ENCODE data around the gene TMEM247. TPM values are rescaled to one million over a fixed set of nuclear protein-coding genes. Genes with fewer than 3 reads are reported as not detected.

Gene TMEM247
- total and polyA plus RNA-seq, 2 donors (not counting 1 experiment from before 2014, with no cell fraction given), result not detected

DNA sequence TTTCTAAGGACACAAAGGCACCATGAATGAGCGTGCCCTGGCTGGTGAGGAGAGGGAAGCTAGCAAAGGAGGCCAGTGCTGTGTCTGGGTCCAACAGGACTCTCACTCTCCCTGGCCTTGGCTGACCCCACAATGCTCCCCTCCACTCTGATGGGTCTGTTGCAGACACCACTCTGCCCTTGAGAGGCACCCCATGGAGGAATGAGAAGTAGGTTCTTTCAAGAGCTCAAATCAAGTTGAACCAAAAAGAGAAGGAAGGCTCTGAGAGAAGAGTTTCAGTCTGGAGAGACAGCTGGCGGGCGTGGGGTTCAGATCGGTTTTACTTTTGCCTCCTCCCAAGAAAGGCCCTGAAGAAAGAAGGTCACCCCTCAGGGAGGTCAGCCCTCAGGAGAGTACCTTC is 18.4 kb downstream of the TMEM247 start:
- no peaks in the 10 kb centered on the region for H3K79me2 ChIP-seq (ENCODE audit: control insufficient read depth, insufficient read depth, low read length)
- H3K4me2 ChIP-seq (ENCODE audit: extremely low read depth, insufficient read depth, low read length), result no peak overlapping the region
- no peaks in the 10 kb centered on the region for H3K36me3 ChIP-seq (ENCODE audit: control insufficient read depth, insufficient read depth, low read length)
- TF ChIP-seq, protein P1, sequence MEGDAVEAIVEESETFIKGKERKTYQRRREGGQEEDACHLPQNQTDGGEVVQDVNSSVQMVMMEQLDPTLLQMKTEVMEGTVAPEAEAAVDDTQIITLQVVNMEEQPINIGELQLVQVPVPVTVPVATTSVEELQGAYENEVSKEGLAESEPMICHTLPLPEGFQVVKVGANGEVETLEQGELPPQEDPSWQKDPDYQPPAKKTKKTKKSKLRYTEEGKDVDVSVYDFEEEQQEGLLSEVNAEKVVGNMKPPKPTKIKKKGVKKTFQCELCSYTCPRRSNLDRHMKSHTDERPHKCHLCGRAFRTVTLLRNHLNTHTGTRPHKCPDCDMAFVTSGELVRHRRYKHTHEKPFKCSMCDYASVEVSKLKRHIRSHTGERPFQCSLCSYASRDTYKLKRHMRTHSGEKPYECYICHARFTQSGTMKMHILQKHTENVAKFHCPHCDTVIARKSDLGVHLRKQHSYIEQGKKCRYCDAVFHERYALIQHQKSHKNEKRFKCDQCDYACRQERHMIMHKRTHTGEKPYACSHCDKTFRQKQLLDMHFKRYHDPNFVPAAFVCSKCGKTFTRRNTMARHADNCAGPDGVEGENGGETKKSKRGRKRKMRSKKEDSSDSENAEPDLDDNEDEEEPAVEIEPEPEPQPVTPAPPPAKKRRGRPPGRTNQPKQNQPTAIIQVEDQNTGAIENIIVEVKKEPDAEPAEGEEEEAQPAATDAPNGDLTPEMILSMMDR (conservative IDR thresholded peaks at IDR 0.05 in 1 of 2, IDR thresholded peaks at IDR 0.05 in 1 of 2; ENCODE audit: low read depth in 1 of 2, low read length in 2 of 2), result no peak
- TF ChIP-seq EZH2 (IDR thresholded peaks at IDR 0.05; ENCODE audit: low read length, missing control alignments), result no peak
- no peak overlapping the region for H3K9ac ChIP-seq (ENCODE audit: insufficient read depth, low read length)
- no peak overlapping the region for H3K4me3 ChIP-seq (replicated peaks in 1 of 4; ENCODE audit: control extremely low read depth in 1 of 4, insufficient read depth in 1 of 4, low read depth in 3 of 4, low read length in 4 of 4)
- H3K27me3 ChIP-seq (ENCODE audit: control insufficient read depth, insufficient read depth, low read length), result no peaks in the 10 kb centered on the region
- no peaks in the 10 kb centered on the region for H4K20me1 ChIP-seq (ENCODE audit: control insufficient read depth, extremely low read depth, insufficient read depth, low read length)
- H3K27ac ChIP-seq (ENCODE audit: insufficient read depth, low read length), result no peak overlapping the region
- no peak for DNase-seq (ENCODE audit: low read depth in 2 of 2)
- H2AFZ ChIP-seq (ENCODE audit: low read length), result no peak overlapping the region
- H3K9me3 ChIP-seq (ENCODE audit: control insufficient read depth, insufficient read depth, low read depth, low read length), result no peaks in the 10 kb centered on the region
- H3K4me1 ChIP-seq (ENCODE audit: control insufficient read depth, extremely low read depth, insufficient read depth, low read length), result peaks cover 10% of the 10 kb centered on the region

DNA sequence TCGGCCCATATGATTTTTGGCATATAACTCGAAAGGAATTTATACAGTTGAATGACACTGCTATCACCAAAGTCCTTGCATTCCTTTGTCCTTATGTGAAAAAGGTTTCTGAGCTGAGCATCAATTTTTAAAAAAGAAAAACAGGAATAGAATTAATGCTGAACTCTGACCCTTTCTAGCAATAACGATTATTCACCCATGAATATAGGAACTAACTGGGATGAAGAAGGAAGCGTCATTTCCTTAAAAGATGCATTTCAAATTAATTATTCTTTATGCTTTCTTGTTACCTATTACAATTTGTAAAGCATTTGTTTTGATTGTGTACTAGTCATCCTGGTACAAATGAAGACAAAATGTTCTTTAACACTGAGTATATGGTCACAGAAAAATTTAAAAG is 19.3 kb downstream of the TMEM247 start:
- Histone ChIP-seq H2AFZ (ENCODE audit: low read length) (no peak overlapping the region), H3K27ac (ENCODE audit: insufficient read depth, low read length) (no peak overlapping the region), H4K20me1 (ENCODE audit: control insufficient read depth, extremely low read depth, insufficient read depth, low read length) (no peaks in the 10 kb centered on the region), H3K27me3 (ENCODE audit: control insufficient read depth, insufficient read depth, low read length) (no peaks in the 10 kb centered on the region), H3K79me2 (ENCODE audit: control insufficient read depth, insufficient read depth, low read length) (no peaks in the 10 kb centered on the region), H3K4me1 (ENCODE audit: control insufficient read depth, extremely low read depth, insufficient read depth, low read length) (peaks cover 5% of the 10 kb centered on the region), H3K4me2 (ENCODE audit: extremely low read depth, insufficient read depth, low read length) (no peak overlapping the region), H3K36me3 (ENCODE audit: control insufficient read depth, insufficient read depth, low read length) (no peaks in the 10 kb centered on the region), H3K9ac (ENCODE audit: insufficient read depth, low read length) (no peak overlapping the region), H3K9me3 (ENCODE audit: control insufficient read depth, insufficient read depth, low read depth, low read length) (no peaks in the 10 kb centered on the region), H3K4me3 (replicated peaks in 1 of 4; ENCODE audit: control extremely low read depth in 1 of 4, insufficient read depth in 1 of 4, low read depth in 3 of 4, low read length in 4 of 4) (no peak overlapping the region)
- TF ChIP-seq EZH2 (IDR thresholded peaks at IDR 0.05; ENCODE audit: low read length, missing control alignments), result no peak
- TF ChIP-seq, protein P1 (conservative IDR thresholded peaks at IDR 0.05 in 1 of 2, IDR thresholded peaks at IDR 0.05 in 1 of 2; ENCODE audit: low read depth in 1 of 2, low read length in 2 of 2), result no peak
- DNase-seq (ENCODE audit: low read depth in 2 of 2), result no peak

DNA sequence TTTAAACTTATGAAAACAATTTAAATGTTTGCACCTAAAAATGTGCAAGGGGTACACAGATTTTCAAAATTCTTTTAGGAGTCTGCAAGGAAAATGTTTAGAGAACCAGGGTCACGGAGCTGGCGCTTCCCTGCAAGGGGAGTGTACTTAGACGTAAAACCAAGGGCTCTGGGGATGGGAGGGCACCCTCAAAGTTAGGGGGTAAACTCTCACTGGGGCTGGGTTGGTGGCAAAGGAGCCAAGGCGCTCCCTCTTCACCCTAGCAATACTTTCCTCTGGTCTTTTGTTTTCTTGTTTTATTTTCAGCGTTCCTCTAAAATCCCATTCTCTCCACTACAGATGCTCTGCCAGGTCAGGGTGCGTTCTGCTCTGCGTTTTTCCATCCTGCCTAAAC is 20.0 kb downstream of the TMEM247 start:
- no peaks in the 10 kb centered on the region for H3K9me3 ChIP-seq (ENCODE audit: control insufficient read depth, insufficient read depth, low read depth, low read length)
- H3K27ac ChIP-seq (ENCODE audit: insufficient read depth, low read length), result peak overlapping the region; percentile 78
- H3K27me3 ChIP-seq (ENCODE audit: control insufficient read depth, insufficient read depth, low read length), result no peaks in the 10 kb centered on the region
- peak overlapping the region; percentile 58 to 81 (median 59) for H3K4me3 ChIP-seq (replicated peaks in 1 of 4; ENCODE audit: control extremely low read depth in 1 of 4, insufficient read depth in 1 of 4, low read depth in 3 of 4, low read length in 4 of 4)
- H3K36me3 ChIP-seq (ENCODE audit: control insufficient read depth, insufficient read depth, low read length), result no peaks in the 10 kb centered on the region
- TF ChIP-seq, protein P1 (conservative IDR thresholded peaks at IDR 0.05 in 1 of 2, IDR thresholded peaks at IDR 0.05 in 1 of 2; ENCODE audit: low read depth in 1 of 2, low read length in 2 of 2), result no peak
- no peak for TF ChIP-seq EZH2 (IDR thresholded peaks at IDR 0.05; ENCODE audit: low read length, missing control alignments)
- no peaks in the 10 kb centered on the region for H3K79me2 ChIP-seq (ENCODE audit: control insufficient read depth, insufficient read depth, low read length)
- H3K9ac ChIP-seq (ENCODE audit: insufficient read depth, low read length), result peak overlapping the region; percentile 72
- peaks cover 5% of the 10 kb centered on the region for H3K4me1 ChIP-seq (ENCODE audit: control insufficient read depth, extremely low read depth, insufficient read depth, low read length)
- DNase-seq (ENCODE audit: low read depth in 2 of 2), result peak in 1 of 2 donors; percentile 19
- peak overlapping the region; percentile 12 for H2AFZ ChIP-seq (ENCODE audit: low read length)
- H3K4me2 ChIP-seq (ENCODE audit: extremely low read depth, insufficient read depth, low read length), result peak overlapping the region; percentile 96
- H4K20me1 ChIP-seq (ENCODE audit: control insufficient read depth, extremely low read depth, insufficient read depth, low read length), result no peaks in the 10 kb centered on the region
